ENCODE results near the gene HPCA.

- TF ChIP-seq CHD1 (IDR thresholded peaks at IDR 0.05; ENCODE audit: low read depth, low read length) (no peak), CTCF (conservative IDR thresholded peaks at IDR 0.05; ENCODE audit: low read depth, low read length) (no peak), FOS (IDR thresholded peaks at IDR 0.05; ENCODE audit: low read depth, low read length) (no peak), RCOR1 (IDR thresholded peaks at IDR 0.05; ENCODE audit: insufficient replicate concordance, low read length) (no peak), POLR2A (IDR thresholded peaks at IDR 0.05; ENCODE audit: low read depth, low read length) (no peak), SMC3 (IDR thresholded peaks at IDR 0.05; ENCODE audit: low read depth, low read length) (no peak), MXI1 (IDR thresholded peaks at IDR 0.05; ENCODE audit: borderline replicate concordance, low read depth, low read length) (no peak), USF2 (IDR thresholded peaks at IDR 0.05; ENCODE audit: low read depth, low read length) (no peak), NFE2L2 (IDR thresholded peaks at IDR 0.05; ENCODE audit: low read depth, low read length) (no peak), RAD21 (IDR thresholded peaks at IDR 0.05; ENCODE audit: low read length) (no peak), MAZ (IDR thresholded peaks at IDR 0.05; ENCODE audit: borderline replicate concordance, low read depth, low read length) (no peak), RFX5 (IDR thresholded peaks at IDR 0.05; ENCODE audit: low read depth, low read length) (no peak)
Measured at GRCh38 chr1:32924881-32925344, 38.6 kb downstream of the HPCA start.

Measured in IMR-90 (cell line).